Fibroblast of skin of left quadriceps (primary cell): Measurements from ENCODE around the gene PTBP2.
"Not testable (repeated sequence)": the region's sequence is repeated elsewhere in the genome, so short reads cannot be mapped to it uniquely, and the experiment has no call there.

Experiments used
- DNase-seq, 2 experiments: peaks; one replicate each; pipeline ENCODE4 v3.0.0-alpha.2; 2013; ENCODE audit warnings: low read depth in 2 of 2

The PTBP2 gene

DNA sequence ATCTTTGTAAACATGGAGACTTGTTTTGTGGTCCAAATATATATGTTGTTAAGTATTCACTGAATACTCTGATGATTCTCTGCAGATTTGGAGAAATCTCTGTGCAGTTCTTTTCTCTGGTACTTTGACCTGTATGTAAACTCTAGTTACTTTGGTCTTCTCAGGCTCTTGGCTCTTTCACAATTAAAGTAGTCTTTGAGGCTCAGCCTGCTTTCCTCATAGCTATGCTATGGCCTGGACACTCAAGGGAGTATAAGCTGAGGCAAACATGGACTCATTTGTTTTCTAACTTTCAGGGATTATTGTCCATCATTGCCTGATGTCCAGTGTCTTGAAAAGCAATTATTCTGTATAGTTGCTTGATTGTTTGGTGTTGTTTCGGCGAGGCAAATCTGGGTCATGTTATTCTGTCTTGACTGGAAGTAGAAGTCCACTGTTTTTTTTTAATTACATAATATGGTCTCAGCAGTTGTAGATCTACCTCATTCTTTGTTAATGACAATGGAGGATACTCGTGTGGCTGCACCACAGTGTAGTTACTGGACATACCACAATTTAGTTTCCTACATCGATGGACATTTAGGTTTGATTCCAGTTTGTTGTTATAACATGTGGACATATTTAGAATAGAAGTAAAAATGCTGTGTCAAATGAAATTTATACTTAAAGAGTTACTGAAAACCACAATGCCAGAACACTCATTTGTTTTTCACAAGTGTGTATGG is 9.2 kb downstream of the PTBP2 start:
- no peak for DNase-seq

GRCh38 chr1:96741335-96741734 is 19.8 kb downstream of the PTBP2 start:
- DNase-seq: no peak

- DNase-seq: no peak
Measured at GRCh38 chr1:96746440-96747420, 25.1 kb downstream of the PTBP2 start.

DNA sequence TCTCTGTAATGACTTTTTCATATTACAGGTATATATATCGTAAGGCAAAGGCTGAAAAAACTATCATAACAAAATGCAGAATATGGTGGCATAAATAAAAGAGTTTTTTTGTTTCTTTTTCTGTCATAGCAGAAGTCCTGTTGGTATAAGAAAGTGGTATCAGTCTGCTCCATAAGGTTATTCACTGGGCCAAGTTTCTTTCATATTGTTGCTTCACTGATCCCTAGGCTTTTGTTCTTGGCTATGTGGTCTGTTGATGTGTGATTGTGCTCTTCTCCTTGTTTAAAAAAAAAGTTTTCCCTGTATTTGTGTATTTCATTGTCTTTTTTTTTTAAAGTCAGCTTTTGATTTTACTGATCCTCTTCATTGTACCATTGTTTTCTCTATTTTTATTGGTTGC is 26.0 kb downstream of the PTBP2 start:
- no peak for DNase-seq

DNA sequence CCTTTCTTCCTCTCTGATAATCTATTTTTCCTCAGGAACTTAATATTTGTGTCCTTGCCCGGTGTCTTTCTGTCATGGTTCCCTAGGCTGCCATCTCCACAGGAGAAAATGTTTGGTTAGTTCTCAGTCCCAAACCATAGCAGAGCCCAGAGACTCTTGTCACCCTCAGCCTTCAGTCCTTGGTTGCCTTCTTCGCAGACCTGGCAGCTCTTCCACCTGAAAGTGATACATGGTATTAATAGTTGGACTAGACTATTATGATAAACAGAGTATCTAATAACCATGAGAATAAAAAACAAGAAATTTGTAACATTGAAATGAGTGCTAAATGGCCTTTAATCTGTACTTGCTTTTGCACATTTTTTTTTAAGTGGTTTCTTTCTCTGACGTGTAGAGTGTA is 26.5 kb downstream of the PTBP2 start:
- DNase-seq: no peak

- no peak for DNase-seq
Measured at GRCh38 chr1:96749618-96750017, 28.0 kb downstream of the PTBP2 start.

GRCh38 chr1:96752394-96752793 is 30.8 kb downstream of the PTBP2 start:
- DNase-seq: no peak

DNA sequence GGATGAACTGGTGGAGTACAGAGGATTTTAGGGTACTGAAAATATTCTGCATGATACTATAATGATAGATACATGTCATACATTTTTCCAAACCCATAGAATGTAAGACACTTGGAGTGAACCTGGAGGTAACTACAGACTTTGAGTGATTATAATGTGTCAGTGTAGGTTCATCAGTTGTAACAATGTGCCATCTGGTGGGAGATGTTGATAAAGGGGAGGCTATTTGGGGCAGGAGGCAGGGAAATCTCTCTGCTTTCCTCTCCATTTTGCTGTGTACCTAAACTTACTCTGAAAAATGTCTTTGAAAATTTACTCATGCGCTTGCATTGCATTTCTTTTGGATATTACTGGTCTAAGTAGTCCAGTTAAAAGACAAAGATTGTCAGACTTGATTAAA is 35.2 kb downstream of the PTBP2 start:
- DNase-seq: no peak

DNA sequence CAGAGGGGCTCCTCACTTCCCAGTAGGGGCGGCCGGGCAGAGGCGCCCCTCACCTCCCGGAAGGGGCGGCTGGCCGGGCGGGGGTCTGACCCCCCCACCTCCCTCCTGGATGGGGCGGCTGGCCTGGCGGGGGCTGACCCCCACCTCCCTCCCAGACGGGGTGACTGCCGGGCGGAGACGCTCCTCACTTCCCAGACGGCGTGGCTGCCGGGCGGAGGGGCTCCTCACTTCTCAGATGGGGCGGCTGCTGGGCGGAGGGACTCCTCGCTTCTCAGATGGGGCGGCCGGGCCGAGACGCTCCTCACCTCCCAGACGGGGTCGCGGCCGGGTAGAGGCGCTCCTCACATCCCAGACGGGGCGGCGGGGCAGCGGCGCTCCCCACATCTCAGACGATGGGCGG is 41.0 kb downstream of the PTBP2 start:
- DNase-seq: not testable (repeated sequence)

- no peak for DNase-seq
Measured at GRCh38 chr1:96763514-96763913, 41.9 kb downstream of the PTBP2 start.

DNA sequence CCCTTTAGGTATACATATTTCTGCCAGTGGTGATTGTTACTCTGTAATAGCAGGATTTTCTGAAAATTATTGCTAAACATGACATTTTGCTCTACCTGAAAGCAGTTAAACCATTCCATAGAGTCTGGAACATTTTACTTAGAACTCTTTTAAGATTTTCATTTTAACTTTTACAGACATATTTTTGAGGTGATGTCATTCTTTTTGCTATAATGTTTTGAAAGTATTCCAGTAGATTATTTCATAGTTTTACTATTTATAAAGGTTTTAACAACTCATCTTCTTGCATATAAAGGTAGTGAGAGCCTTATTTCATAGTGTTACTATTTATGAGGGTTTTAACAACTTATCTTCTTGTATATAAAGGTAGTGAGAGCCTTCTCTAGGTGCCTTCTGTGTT is 42.9 kb downstream of the PTBP2 start:
- DNase-seq: no peak

DNA sequence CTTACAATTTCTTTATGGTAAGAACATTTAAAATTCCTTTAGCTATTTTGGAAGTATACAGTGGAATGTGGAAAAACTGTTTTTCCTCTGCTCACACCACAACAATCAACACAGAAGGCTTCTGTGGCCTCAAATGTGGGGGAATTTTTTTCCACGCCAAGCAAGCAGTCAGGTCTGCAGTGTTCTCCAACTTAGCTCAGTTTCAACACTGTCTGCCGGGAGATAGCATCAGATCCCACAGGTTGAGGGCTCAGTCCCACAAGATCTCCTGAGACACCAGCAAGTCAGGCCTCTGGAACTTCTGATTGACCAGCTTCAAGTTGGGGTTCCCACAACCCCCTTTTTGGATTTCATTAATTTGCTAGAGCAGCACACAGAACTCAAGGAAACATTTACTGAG is 50.3 kb downstream of the PTBP2 start:
- DNase-seq: no peak

- DNase-seq: no peak
Measured at GRCh38 chr1:96772349-96772748, 50.8 kb downstream of the PTBP2 start.

- DNase-seq: no peak
Measured at GRCh38 chr1:96772972-96773371, 51.4 kb downstream of the PTBP2 start.

DNA sequence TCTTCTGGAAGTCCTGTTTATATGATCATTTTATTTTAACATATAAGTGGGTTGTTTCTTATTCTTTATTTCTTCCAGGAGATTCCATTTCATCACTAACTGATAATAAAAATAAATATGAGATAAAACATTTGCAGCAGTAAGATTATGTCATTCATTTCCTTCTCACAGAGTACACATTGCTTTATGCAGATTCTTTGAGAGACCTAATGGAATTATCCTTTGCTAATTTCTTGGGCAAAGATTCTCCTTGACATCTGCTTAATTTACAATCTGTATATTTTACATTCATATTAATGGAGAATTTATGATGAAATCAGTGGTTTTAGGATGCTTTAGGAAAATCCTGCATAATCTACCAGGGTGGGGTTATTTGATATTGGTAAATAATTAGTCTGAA is 60.6 kb downstream of the PTBP2 start:
- no peak for DNase-seq

DNA sequence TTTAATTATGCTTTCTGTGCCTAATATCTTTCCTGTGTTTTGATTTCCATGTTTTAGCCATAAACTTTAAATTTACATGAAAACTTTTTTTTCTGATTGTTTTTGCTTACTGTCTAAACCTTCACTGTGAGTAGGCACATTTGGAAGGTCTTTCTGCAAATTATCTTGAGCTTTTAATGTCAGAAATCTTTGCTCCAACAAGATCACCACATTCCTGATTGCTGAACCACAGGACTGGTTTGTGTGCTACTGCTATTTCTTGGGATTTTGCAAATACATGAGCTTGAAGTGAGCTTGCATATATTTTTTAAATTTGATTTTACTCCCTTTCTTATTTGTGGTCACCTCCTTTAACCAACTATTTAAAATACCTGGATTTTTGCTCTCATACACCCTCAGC is 61.3 kb downstream of the PTBP2 start:
- DNase-seq: no peak

DNA sequence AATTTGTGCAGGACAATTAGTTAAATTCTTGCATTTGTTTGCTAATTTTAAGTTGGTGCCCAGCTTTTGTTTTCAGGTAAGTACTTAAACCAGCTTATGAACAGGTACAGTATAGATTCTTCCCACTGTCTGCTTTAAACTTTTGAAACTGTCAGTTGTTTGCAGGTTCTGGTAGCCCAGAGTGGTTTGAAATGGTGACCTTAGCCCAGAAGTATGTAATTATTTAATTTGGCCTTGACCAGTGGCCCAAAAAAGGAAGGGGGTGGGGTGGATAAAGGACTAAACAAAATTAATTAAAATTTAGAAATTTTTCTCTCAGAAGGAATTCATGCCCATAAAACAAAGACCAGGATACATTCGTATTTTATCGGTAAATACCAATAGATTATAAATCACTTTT is 69.0 kb downstream of the PTBP2 start:
- DNase-seq: no peak

DNA sequence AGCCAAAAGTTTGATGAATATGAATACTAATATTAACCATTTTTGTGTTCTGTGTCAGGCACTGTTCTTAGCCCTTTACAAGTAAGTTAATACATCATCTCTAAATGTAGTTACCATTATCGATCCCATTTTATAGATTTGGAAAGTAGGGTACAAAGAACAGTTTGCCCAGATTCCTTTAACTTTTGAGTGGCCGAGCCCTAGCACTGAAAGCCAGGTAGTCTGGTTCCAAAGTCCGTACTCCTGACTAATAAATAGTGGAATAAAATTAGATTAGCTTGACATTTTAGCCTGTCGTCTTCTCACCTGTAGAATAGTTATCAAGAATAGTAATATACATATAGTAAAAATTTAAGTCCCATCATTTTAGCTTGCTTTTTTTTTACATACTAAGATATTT is 70.6 kb downstream of the PTBP2 start:
- no peak for DNase-seq

- DNase-seq: not testable (repeated sequence)
Measured at GRCh38 chr1:96801696-96802095, 80.1 kb downstream of the PTBP2 start.

- no peak for DNase-seq
Measured at GRCh38 chr1:96804648-96805047, 83.1 kb downstream of the PTBP2 start.

DNA sequence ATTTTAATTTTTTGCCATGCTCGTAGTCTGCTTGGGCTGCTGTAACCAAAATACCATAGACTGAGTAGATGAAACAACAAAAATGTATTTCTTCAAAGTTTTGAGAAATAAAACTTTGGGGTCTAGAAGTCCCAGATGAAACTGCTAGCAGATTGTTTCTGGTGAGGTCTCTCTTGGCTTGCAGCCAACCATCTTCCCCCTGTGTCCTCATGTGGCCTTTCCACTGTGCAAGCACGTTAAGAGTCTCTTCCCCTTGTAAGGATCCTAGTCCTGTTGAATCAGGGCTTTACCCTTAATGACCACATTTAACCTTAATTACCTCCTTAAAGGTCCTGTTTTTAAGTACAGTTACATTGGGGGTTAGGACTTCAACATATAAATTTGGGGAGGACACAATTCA is 86.6 kb downstream of the PTBP2 start:
- peak; percentile 3 to 4 for DNase-seq

DNA sequence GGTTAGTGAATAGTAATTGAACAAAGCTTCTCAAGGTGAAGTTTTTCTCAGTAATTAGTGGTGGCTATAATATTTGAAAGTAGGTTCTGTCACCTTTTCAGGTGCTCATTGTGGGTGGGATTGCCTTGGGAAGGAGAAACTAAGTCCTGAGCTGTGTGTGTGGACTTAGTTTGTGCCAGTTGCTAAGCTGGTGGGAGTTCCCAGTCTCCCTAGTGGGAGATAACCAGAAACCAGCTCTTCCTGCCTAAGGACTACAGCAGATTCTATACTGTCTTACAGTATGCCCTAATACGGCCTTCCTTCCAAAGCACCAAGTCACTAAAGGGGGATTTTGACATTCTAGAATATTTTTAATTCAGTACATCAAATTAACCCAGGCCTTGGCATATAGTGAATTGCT is 94.3 kb downstream of the PTBP2 start:
- no peak for DNase-seq

DNA sequence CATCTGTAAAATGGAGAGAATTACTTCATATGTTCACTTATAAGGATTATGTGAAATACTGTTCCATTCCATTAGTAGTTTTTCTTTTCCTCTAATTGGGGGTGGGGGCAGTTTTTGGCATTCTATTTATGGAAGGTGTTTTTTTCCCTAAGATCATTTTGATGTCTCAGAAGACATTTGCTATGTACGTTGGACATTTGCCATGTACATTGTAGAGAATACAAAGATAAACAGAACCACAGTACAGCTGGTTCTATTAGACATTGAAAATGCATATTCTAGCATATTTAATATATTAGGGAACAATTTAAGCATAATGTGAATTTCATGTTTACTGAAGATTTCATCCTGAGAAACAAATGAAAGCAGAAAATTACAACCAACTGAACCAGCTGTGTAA is 98.5 kb downstream of the PTBP2 start:
- DNase-seq: no peak
